ENCODE data around the gene JAG2. TPM values are rescaled to one million over a fixed set of nuclear protein-coding genes. Genes with fewer than 3 reads are reported as not detected.

The JAG2 gene
- total RNA-seq, 1 donor from 2014 or later, result 2.4 TPM

GRCh38 chr14:105201925-105202513, 33.4 kb upstream of the JAG2 start:
- no peak for TF ChIP-seq CTCF (IDR thresholded peaks at IDR 0.05; ENCODE audit: insufficient read depth, low read length, poor library complexity, severe bottlenecking)
- no peak overlapping the region for H3K4me3 ChIP-seq (ENCODE audit: low read depth, low read length)
- H3K36me3 ChIP-seq (ENCODE audit: control insufficient read depth, insufficient read depth, low read length), result no peaks in the 10 kb centered on the region
- peaks cover 21% of the 10 kb centered on the region for H3K27me3 ChIP-seq (ENCODE audit: control insufficient read depth, insufficient read depth, low read length)
- no peak for DNase-seq (ENCODE audit: low read depth)

- TF ChIP-seq CTCF (IDR thresholded peaks at IDR 0.05; ENCODE audit: insufficient read depth, low read length, poor library complexity, severe bottlenecking), result peak; percentile 28
- no peak overlapping the region for H3K4me3 ChIP-seq (ENCODE audit: low read depth, low read length)
Observed at GRCh38 chr14:105201156-105201924, 32.8 kb upstream of the JAG2 start.

GRCh38 chr14:105200641-105201040, 32.1 kb upstream of the JAG2 start:
- TF ChIP-seq CTCF (IDR thresholded peaks at IDR 0.05; ENCODE audit: insufficient read depth, low read length, poor library complexity, severe bottlenecking), result no peak
- DNase-seq (ENCODE audit: low read depth), result no peak
- Histone ChIP-seq H3K36me3 (ENCODE audit: control insufficient read depth, insufficient read depth, low read length) (no peaks in the 10 kb centered on the region), H3K27me3 (ENCODE audit: control insufficient read depth, insufficient read depth, low read length) (peaks cover 33% of the 10 kb centered on the region), H3K4me3 (ENCODE audit: low read depth, low read length) (no peak overlapping the region)

More at GRCh38 chr14:105201156-105201924, 32.8 kb upstream of the JAG2 start:
- H3K36me3 ChIP-seq (ENCODE audit: control insufficient read depth, insufficient read depth, low read length), result no peaks in the 10 kb centered on the region
- H3K27me3 ChIP-seq (ENCODE audit: control insufficient read depth, insufficient read depth, low read length), result peaks cover 27% of the 10 kb centered on the region
- DNase-seq (ENCODE audit: low read depth), result no peak

- Histone ChIP-seq H3K27me3 (ENCODE audit: control insufficient read depth, insufficient read depth, low read length) (peaks cover 36% of the 10 kb centered on the region), H3K36me3 (ENCODE audit: control insufficient read depth, insufficient read depth, low read length) (no peaks in the 10 kb centered on the region), H3K4me3 (ENCODE audit: low read depth, low read length) (no peak overlapping the region)
- TF ChIP-seq CTCF (IDR thresholded peaks at IDR 0.05; ENCODE audit: insufficient read depth, low read length, poor library complexity, severe bottlenecking), result peak; percentile 11
- no peak for DNase-seq (ENCODE audit: low read depth)
Observed at GRCh38 chr14:105200074-105200473, 31.5 kb upstream of the JAG2 start.

GRCh38 chr14:105199093-105199492, 30.5 kb upstream of the JAG2 start:
- no peak for TF ChIP-seq CTCF (IDR thresholded peaks at IDR 0.05; ENCODE audit: insufficient read depth, low read length, poor library complexity, severe bottlenecking)
- no peak for DNase-seq (ENCODE audit: low read depth)
- peaks cover 43% of the 10 kb centered on the region for H3K27me3 ChIP-seq (ENCODE audit: control insufficient read depth, insufficient read depth, low read length)
- H3K36me3 ChIP-seq (ENCODE audit: control insufficient read depth, insufficient read depth, low read length), result no peaks in the 10 kb centered on the region
- no peak overlapping the region for H3K4me3 ChIP-seq (ENCODE audit: low read depth, low read length)
